Measurements from ENCODE around the gene CERS4. TPM values are rescaled to one million over a fixed set of nuclear protein-coding genes. Genes with fewer than 3 reads are reported as not detected.

The CERS4 gene
- total and polyA plus RNA-seq, 2 donors (not counting 1 experiment from before 2014, with no cell fraction given), result 104 to 125 TPM

DNA sequence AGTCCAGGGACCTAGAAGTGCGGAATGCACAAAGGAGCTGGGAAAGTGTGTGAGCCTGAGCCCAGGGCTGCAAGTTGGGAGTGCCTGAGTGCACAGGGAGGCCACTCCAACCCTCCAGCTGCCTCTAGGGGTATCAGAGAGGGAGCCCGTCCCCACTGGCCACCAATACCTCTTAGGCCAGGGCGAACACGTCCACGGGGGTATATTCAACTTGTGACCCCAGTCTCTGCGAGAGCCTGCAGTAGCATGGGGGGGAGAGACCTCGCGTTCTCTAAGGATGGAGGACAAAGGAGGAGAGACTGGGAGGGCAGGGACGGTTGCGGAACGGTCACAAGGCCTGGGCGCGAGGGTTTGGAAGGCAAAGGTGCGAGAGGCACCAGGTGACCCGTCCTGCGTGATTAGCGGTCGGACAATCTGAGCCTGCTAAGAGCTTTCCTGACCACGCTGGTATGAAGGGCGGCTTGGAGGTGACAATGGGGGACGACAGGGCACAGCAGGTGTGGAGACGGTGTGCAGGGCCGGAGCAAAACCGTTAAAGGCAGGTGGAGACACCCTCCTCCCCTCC, 98.3 kb downstream of the CERS4 start:
- peak overlapping the region; percentile 93 for H3K4me3 Mint-ChIP-seq
- CTCF ChIA-PET, result interaction anchor here (0.7 kb wide), 1 partner anchor 141 kb away, joined by 3 read pairs; no protein-coding TSS in a partner anchor
- intact Hi-C loops (cut with micrococcal nuclease), result loop anchor here (10.0 kb wide), 1 partner anchor 1113 kb away; no protein-coding TSS in a partner anchor

More for the DNA sequence above, 98.3 kb downstream of the CERS4 start:
- Mint-ChIP-seq H3K27ac (peak overlapping the region; percentile 87), H3K27me3 (no peaks in the 10 kb centered on the region), H3K4me1 (peaks cover 24% of the 10 kb centered on the region), H3K9me3 (ENCODE audit: insufficient read depth) (no peaks in the 10 kb centered on the region)
- Histone ChIP-seq H3K9me3 (ENCODE audit: control extremely low read depth in 1 of 3, control insufficient read depth in 2 of 3, insufficient read depth in 1 of 3, low read length in 2 of 3) (no peaks in the 10 kb centered on the region), H3K79me2 (ENCODE audit: control insufficient read depth, insufficient read depth, low read length) (peaks cover 17% of the 10 kb centered on the region), H4K20me1 (ENCODE audit: control insufficient read depth, insufficient read depth, low read length, poor library complexity, severe bottlenecking) (peaks cover 6% of the 10 kb centered on the region), H3K36me3 (replicated peaks in 1 of 2; ENCODE audit: control extremely low read depth in 1 of 2, control insufficient read depth in 1 of 2, extremely low read depth in 1 of 2, insufficient read depth in 2 of 2, low read length in 1 of 2) (peaks cover 0 to 12% of the 10 kb centered on the region in 2 experiments), H3K4me2 (replicated peaks; ENCODE audit: low read depth, low read length, poor library complexity, severe bottlenecking) (peak overlapping the region; percentile 86), H3K27ac (ENCODE audit: low read length in 2 of 2) (no peak overlapping the region), H3K9ac (ENCODE audit: low read length) (peak overlapping the region; percentile 67), H3K4me3 (ENCODE audit: control extremely low read depth in 1 of 5, extremely low read depth in 1 of 5, insufficient read depth in 1 of 5, low read depth in 2 of 5, low read length in 4 of 5) (peak overlapping the region; percentile 44 to 68 (median 66)), H3K4me1 (ENCODE audit: control insufficient read depth in 2 of 2, insufficient read depth in 2 of 2, low read length in 2 of 2) (peaks cover 7 to 18% of the 10 kb centered on the region in 2 donors), H3K27me3 (replicated peaks in 1 of 4; ENCODE audit: control extremely low read depth in 1 of 4, control insufficient read depth in 3 of 4, insufficient read depth in 4 of 4, low read length in 3 of 4) (no peaks in the 10 kb centered on the region), H2AFZ (ENCODE audit: insufficient read depth, low read depth, low read length, poor library complexity, severe bottlenecking) (peak overlapping the region; percentile 74)
- TF ChIP-seq EZH2 (IDR thresholded peaks at IDR 0.05; ENCODE audit: borderline replicate concordance, insufficient read depth, low read depth, low read length, poor library complexity, severe bottlenecking), result no peak
- TF ChIP-seq, protein P1, sequence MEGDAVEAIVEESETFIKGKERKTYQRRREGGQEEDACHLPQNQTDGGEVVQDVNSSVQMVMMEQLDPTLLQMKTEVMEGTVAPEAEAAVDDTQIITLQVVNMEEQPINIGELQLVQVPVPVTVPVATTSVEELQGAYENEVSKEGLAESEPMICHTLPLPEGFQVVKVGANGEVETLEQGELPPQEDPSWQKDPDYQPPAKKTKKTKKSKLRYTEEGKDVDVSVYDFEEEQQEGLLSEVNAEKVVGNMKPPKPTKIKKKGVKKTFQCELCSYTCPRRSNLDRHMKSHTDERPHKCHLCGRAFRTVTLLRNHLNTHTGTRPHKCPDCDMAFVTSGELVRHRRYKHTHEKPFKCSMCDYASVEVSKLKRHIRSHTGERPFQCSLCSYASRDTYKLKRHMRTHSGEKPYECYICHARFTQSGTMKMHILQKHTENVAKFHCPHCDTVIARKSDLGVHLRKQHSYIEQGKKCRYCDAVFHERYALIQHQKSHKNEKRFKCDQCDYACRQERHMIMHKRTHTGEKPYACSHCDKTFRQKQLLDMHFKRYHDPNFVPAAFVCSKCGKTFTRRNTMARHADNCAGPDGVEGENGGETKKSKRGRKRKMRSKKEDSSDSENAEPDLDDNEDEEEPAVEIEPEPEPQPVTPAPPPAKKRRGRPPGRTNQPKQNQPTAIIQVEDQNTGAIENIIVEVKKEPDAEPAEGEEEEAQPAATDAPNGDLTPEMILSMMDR (IDR thresholded peaks at IDR 0.05), result no peak
- DNase-seq (no peak), ATAC-seq (ENCODE audit: low read depth) (no peak)
- WGBS (ENCODE audit: insufficient coverage), result 54% methylated on average over 20 of the region's 24 CpGs
- POLR2A ChIA-PET, result interaction anchor here (0.7 kb wide), 2 partner anchors 9 to 256 kb away, joined by 3 to 10 read pairs; no protein-coding TSS in a partner anchor
